ENCODE results near the gene TMSB4X. TPM values are rescaled to one million over a fixed set of nuclear protein-coding genes. Genes with fewer than 3 reads are reported as not detected.

Gene TMSB4X
- polyA plus RNA-seq (2012; rRNA removed), result 4,830 and 10,669 TPM in 2 replicates
- polyA plus RNA-seq (2012; cell fraction: cytosol; rRNA removed), result 11,345 and 16,426 TPM in 2 replicates
- polyA plus RNA-seq (2012; cell fraction: nucleus; rRNA removed), result 2,546 and 2,555 TPM in 2 replicates

DNA sequence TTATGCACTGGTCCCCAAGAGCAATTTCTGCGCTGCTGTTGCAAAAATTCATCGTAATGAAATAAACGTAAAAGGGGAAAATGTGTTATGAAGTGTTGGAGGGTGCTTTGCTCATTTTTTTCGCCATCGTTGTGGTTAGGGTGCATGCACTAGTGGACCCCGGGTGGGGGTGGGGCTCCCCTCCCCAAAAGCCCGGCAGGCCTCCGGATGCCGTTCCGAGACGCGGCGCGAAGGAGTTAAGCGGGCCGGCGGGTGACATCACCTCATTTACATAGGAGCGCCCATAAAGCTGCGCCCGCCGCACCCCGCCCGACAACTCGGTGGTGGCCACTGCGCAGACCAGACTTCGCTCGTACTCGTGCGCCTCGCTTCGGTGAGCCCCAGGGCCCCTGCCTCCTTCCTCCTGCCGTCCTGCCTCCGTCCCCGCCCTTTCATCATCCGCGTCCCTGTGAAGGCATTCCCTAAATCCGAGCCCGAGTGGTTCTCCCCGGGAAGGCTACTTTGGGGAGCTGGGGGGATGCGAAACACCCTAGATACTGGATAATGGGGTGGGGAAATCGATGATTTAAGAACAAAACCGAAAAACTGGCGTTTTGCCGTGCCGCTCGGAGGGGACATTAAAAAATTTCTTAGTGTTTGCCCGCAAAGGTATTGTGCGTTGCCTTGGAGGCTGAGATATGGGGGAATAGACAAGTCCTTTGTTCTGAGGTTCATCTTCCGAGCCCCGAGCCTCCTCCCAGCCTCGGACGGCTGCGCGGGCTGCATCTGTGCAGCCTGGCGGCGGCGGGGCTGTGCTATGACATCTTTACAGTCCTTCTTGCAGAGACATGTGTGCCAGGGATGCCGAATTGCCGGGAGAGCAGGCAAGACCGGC lies at the start of gene TMSB4X:
TSS of gene TMSB4X (plus strand) at position 315 of the 874 bp plus-strand sequence.
- DNase-seq, result peak; percentile 84
- Histone ChIP-seq H3K4me3 (ENCODE audit: low read depth in 2 of 2, low read length in 1 of 2) (peak within 1 kb of the TSS; percentile 62 to 96), H2AFZ (ENCODE audit: low read depth) (peak within 1 kb of the TSS; percentile 69), H3K9me3 (no peaks in the 10 kb centered on the region), H3K27me3 (ENCODE audit: insufficient read depth) (no peaks in the 10 kb centered on the region), H4K20me1 (ENCODE audit: insufficient read depth) (peaks cover 20% of the 10 kb centered on the region; the same call in 1 of the 2 replicates), H3K36me3 (replicated peaks in 1 of 2; ENCODE audit: control insufficient read depth in 1 of 2, insufficient read depth in 2 of 2, low read length in 1 of 2) (peaks cover 6 to 25% of the 10 kb centered on the region in 2 experiments), H3K4me1 (ENCODE audit: control insufficient read depth in 1 of 2, insufficient read depth in 2 of 2, low read depth in 1 of 2, low read length in 1 of 2) (peaks cover 0 to 12% of the 10 kb centered on the region in 2 experiments; a peak in 2 of 4 replicates), H3F3A (replicated peaks; ENCODE audit: insufficient read depth) (peaks cover 61% of the 10 kb centered on the region), H3K27ac (ENCODE audit: low read depth in 2 of 2, low read length in 1 of 2) (peak within 1 kb of the TSS; percentile 94 to 98), H3K4me2 (peak within 1 kb of the TSS; percentile 86), H3K9ac (peak within 1 kb of the TSS; percentile 100), H3K9me2 (no peaks in the 10 kb centered on the region), H3K79me2 (ENCODE audit: insufficient read depth) (peaks cover 46% of the 10 kb centered on the region)
- ChIA-PET CTCF (interaction anchor here (1.0 to 2.1 kb wide), 3 partner anchors 28 to 513 kb away, joined by 3 to 9 read pairs (median 9); no protein-coding TSS in a partner anchor), POLR2A (interaction anchor here (0.9 to 1.6 kb wide), 2 partner anchors 28 to 439 kb away, joined by 3 read pairs; no protein-coding TSS in a partner anchor)
- 5% methylated on average over 50 of the region's 60 CpGs for WGBS (ENCODE audit: low lambda C conversion rate)
- TF ChIP-seq FOXJ3 (CRISPR knock-in tag; IDR thresholded peaks at IDR 0.05), result no peak
- no peak for TF ChIP-seq TEAD4 (IDR thresholded peaks at IDR 0.05; ENCODE audit: borderline replicate concordance, insufficient read depth)
- TF ChIP-seq GATA2 (CRISPR knock-in tag; IDR thresholded peaks at IDR 0.05), result peak; percentile 12; the same call in 1 of the 2 replicates
- TF ChIP-seq SIN3A (IDR thresholded peaks at IDR 0.05; ENCODE audit: borderline replicate concordance, low read depth, low read length), result peak; percentile 91
- TF ChIP-seq, protein P1, sequence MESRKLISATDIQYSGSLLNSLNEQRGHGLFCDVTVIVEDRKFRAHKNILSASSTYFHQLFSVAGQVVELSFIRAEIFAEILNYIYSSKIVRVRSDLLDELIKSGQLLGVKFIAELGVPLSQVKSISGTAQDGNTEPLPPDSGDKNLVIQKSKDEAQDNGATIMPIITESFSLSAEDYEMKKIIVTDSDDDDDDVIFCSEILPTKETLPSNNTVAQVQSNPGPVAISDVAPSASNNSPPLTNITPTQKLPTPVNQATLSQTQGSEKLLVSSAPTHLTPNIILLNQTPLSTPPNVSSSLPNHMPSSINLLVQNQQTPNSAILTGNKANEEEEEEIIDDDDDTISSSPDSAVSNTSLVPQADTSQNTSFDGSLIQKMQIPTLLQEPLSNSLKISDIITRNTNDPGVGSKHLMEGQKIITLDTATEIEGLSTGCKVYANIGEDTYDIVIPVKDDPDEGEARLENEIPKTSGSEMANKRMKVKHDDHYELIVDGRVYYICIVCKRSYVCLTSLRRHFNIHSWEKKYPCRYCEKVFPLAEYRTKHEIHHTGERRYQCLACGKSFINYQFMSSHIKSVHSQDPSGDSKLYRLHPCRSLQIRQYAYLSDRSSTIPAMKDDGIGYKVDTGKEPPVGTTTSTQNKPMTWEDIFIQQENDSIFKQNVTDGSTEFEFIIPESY (IDR thresholded peaks at IDR 0.05; ENCODE audit: borderline replicate concordance, low read depth), result no peak; the same call in 1 of the 2 replicates
- TF ChIP-seq ELF1 (IDR thresholded peaks at IDR 0.05), result no peak
- TF ChIP-seq, protein P2, sequence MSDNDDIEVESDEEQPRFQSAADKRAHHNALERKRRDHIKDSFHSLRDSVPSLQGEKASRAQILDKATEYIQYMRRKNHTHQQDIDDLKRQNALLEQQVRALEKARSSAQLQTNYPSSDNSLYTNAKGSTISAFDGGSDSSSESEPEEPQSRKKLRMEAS (IDR thresholded peaks at IDR 0.05; ENCODE audit: low read depth), result 0 out of 2 replicates have a peak, but pooled peaks have one; percentile 9
- TF ChIP-seq, protein P3, sequence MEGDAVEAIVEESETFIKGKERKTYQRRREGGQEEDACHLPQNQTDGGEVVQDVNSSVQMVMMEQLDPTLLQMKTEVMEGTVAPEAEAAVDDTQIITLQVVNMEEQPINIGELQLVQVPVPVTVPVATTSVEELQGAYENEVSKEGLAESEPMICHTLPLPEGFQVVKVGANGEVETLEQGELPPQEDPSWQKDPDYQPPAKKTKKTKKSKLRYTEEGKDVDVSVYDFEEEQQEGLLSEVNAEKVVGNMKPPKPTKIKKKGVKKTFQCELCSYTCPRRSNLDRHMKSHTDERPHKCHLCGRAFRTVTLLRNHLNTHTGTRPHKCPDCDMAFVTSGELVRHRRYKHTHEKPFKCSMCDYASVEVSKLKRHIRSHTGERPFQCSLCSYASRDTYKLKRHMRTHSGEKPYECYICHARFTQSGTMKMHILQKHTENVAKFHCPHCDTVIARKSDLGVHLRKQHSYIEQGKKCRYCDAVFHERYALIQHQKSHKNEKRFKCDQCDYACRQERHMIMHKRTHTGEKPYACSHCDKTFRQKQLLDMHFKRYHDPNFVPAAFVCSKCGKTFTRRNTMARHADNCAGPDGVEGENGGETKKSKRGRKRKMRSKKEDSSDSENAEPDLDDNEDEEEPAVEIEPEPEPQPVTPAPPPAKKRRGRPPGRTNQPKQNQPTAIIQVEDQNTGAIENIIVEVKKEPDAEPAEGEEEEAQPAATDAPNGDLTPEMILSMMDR (IDR thresholded peaks at IDR 0.05), result 0 out of 2 replicates have a peak, but pooled peaks have one; percentile 14
- peak; percentile 65; the same call in 1 of the 2 replicates for TF ChIP-seq MXI1 (IDR thresholded peaks at IDR 0.05; ENCODE audit: low read depth, low read length)
- no peak for TF ChIP-seq CHD2 (IDR thresholded peaks at IDR 0.05; ENCODE audit: low read length, partially characterized antibody)
- no peak for TF ChIP-seq YY1 (IDR thresholded peaks at IDR 0.05; ENCODE audit: low read depth)
- TF ChIP-seq, protein P4, sequence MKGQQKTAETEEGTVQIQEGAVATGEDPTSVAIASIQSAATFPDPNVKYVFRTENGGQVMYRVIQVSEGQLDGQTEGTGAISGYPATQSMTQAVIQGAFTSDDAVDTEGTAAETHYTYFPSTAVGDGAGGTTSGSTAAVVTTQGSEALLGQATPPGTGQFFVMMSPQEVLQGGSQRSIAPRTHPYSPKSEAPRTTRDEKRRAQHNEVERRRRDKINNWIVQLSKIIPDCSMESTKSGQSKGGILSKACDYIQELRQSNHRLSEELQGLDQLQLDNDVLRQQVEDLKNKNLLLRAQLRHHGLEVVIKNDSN (IDR thresholded peaks at IDR 0.05; ENCODE audit: borderline replicate concordance, low read depth), result no peak
- peak; percentile 20; the same call in 1 of the 2 replicates for TF ChIP-seq NRF1 (IDR thresholded peaks at IDR 0.05; ENCODE audit: low read depth, low read length)
- peak; percentile 4; the same call in 1 of the 2 replicates for TF ChIP-seq JUND (IDR thresholded peaks at IDR 0.05)
- TF ChIP-seq, protein P5, sequence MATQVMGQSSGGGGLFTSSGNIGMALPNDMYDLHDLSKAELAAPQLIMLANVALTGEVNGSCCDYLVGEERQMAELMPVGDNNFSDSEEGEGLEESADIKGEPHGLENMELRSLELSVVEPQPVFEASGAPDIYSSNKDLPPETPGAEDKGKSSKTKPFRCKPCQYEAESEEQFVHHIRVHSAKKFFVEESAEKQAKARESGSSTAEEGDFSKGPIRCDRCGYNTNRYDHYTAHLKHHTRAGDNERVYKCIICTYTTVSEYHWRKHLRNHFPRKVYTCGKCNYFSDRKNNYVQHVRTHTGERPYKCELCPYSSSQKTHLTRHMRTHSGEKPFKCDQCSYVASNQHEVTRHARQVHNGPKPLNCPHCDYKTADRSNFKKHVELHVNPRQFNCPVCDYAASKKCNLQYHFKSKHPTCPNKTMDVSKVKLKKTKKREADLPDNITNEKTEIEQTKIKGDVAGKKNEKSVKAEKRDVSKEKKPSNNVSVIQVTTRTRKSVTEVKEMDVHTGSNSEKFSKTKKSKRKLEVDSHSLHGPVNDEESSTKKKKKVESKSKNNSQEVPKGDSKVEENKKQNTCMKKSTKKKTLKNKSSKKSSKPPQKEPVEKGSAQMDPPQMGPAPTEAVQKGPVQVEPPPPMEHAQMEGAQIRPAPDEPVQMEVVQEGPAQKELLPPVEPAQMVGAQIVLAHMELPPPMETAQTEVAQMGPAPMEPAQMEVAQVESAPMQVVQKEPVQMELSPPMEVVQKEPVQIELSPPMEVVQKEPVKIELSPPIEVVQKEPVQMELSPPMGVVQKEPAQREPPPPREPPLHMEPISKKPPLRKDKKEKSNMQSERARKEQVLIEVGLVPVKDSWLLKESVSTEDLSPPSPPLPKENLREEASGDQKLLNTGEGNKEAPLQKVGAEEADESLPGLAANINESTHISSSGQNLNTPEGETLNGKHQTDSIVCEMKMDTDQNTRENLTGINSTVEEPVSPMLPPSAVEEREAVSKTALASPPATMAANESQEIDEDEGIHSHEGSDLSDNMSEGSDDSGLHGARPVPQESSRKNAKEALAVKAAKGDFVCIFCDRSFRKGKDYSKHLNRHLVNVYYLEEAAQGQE (IDR thresholded peaks at IDR 0.05; ENCODE audit: low read depth, low read length), result peak; percentile 62; the same call in 1 of the 2 replicates
- TF ChIP-seq TAF1 (IDR thresholded peaks at IDR 0.05; ENCODE audit: borderline replicate concordance, low read depth, low read length), result peak; percentile 97
- TF ChIP-seq SMC3 (IDR thresholded peaks at IDR 0.05; ENCODE audit: low read depth, low read length), result no peak
- no peak for TF ChIP-seq FOXM1 (IDR thresholded peaks at IDR 0.05; ENCODE audit: low read depth)
- TF ChIP-seq NFIC (IDR thresholded peaks at IDR 0.05; ENCODE audit: borderline replicate concordance), result 0 out of 2 replicates have a peak, but pooled peaks have one; percentile 21
- no peak for TF ChIP-seq EZH2phosphoT487 (IDR thresholded peaks at IDR 0.05; ENCODE audit: borderline replicate concordance, low read depth)
- TF ChIP-seq EP300 (IDR thresholded peaks at IDR 0.05; ENCODE audit: borderline replicate concordance in 1 of 2, low read depth in 1 of 2, low read length in 1 of 2), result peak in 1 of 2 experiments; percentile 27; a peak in 1 of 4 replicates
- peak; percentile 19; the same call in 1 of the 2 replicates for TF ChIP-seq FOSL2 (IDR thresholded peaks at IDR 0.05; ENCODE audit: borderline replicate concordance, low read depth)
